HAP-1 (cell line): ENCODE measurements around the gene APOBEC3G.
A peak's percentile ranks its signal among the peaks of the same experiment; 100 is the strongest.
"Not testable (repeated sequence)": the region's sequence is repeated elsewhere in the genome, so short reads cannot be mapped to it uniquely, and the experiment has no call there.

ENCODE experiments used
- DNase-seq, 2 experiments: peaks; one replicate each; pipeline ENCODE4 v3.0.0-alpha.2; 2016 to 2020; ENCODE audit warnings: low spot score in 2 of 2
- H3K27me3 ChIP-seq: fragments of 250-450 bp; sonication (Bioruptor Pico); 2 replicates; pipeline ENCODE4 v1.5.1; 2020; ENCODE audit warnings: low read depth, mild to moderate bottlenecking, moderate library complexity
- H3K36me3 ChIP-seq: fragments of 250-450 bp; sonication (Bioruptor Pico); replicated peaks from 2 replicates; pipeline ENCODE4 v1.5.1; 2020; ENCODE audit warnings: mild to moderate bottlenecking
- H3K4me1 ChIP-seq: fragments of 250-450 bp; sonication (Bioruptor Pico); 2 replicates; pipeline ENCODE4 v1.5.1; 2020; ENCODE audit warnings: mild to moderate bottlenecking
- H3K4me3 ChIP-seq: fragments of 250-450 bp; sonication (Bioruptor Pico); 2 replicates; pipeline ENCODE4 v1.5.1; 2020; ENCODE audit warnings: mild to moderate bottlenecking, moderate library complexity
- H3K9me3 ChIP-seq: fragments of 250-450 bp; sonication (Bioruptor Pico); 2 replicates; pipeline ENCODE4 v1.5.1; 2020; ENCODE audit warnings: mild to moderate bottlenecking, moderate library complexity
- in situ Hi-C: fragments of 300-500 bp; cut with MboI; formaldehyde crosslinking; loops from 3 replicates; pipeline ENCODE4 v1.14.3; 2020; ENCODE audit warnings: low sequenced_read_pairs, inconsistent platforms, mixed read lengths

APOBEC3G gene

DNA sequence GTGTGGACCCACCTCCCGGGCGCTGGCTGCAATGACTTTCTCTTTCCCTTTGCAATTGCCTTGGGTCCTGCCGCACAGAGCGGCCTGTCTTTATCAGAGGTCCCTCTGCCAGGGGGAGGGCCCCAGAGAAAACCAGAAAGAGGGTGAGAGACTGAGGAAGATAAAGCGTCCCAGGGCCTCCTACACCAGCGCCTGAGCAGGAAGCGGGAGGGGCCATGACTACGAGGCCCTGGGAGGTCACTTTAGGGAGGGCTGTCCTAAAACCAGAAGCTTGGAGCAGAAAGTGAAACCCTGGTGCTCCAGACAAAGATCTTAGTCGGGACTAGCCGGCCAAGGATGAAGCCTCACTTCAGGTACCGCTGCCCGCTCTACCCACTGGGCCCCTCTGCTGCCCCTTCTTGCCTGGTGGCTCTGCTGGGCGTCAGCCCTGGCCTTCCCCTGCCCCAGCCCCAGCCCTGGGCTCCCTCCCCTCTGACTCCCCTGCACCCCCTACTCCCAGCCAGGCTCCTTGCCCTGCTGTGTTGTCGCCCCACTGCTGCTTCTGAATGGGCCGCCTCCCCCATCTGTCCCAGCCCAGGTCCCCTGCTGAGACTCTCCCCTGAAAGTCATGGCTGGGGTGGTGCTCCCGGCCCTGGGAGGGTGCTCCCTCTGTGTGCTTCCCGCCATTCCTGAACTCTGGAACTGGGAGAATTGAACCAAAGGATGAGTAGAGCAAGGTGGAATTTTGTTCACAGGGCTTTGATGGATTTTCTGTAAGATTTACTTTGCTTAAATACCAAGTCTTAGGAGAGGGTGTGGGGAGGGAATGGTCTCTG, at the start of gene APOBEC3G:
Gene APOBEC3G, plus strand, starts transcription at position 250 of the 815 bp plus-strand sequence. Its CDS starts 87 bp downstream, at position 337.
- peaks cover 20% of the 10 kb centered on the region for H3K4me1 ChIP-seq
- H3K27me3 ChIP-seq, H3K9me3 ChIP-seq, H3K4me3 ChIP-seq, H3K36me3 ChIP-seq, in situ Hi-C loops: not testable (repeated sequence)
- DNase-seq, result peak in 1 of 2 experiments; percentile 32

DNA sequence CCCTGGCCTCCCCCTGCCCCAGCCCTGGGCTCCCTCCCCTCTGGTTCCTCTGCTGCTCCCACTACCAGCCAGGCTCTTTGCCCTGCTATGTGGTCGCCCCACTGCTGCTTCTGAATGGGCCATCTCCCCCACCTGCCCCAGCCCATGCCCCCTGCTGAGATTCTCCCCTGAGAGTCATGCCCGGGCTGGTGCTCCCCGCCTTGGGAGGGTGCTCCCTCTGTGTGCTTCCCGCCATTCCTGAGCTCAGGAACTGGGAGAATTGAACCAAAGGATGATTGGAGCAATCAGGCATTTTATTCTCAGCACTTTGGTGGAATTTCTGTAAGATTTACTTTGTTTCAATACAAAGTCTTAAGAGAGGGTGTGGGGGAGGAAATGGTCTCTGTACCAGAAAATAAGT, 49.4 kb upstream of the APOBEC3G start:
- Histone ChIP-seq H3K36me3 (no peaks in the 10 kb centered on the region), H3K4me3 (no peak overlapping the region), H3K9me3 (no peaks in the 10 kb centered on the region), H3K4me1 (no peaks in the 10 kb centered on the region), H3K27me3 (no peaks in the 10 kb centered on the region)
- in situ Hi-C loops, result no loop called here
- DNase-seq, result no peak

- Histone ChIP-seq H3K9me3 (no peaks in the 10 kb centered on the region), H3K27me3 (no peaks in the 10 kb centered on the region), H3K4me3 (no peak overlapping the region), H3K36me3 (no peaks in the 10 kb centered on the region), H3K4me1 (no peaks in the 10 kb centered on the region)
- no peak for DNase-seq
- in situ Hi-C loops, result no loop called here
These were observed 48.8 kb upstream of the APOBEC3G start for GRCh38 chr22:39028281-39028680.

DNA sequence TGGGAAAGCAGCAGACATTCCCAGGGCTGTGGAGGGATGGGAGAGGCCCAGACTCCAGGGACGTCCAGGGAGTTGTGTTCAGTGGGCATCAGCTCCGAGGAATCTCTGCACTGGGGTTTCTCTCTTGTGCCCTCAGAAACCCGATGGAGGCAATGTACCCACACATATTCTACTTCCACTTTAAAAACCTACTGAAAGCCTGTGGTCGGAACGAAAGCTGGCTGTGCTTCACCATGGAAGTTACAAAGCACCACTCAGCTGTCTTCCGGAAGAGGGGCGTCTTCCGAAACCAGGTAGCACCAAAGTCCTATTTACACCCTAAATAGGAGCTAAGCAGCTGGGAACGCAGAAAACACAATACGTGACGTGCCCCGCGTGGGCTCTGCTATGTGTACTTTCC, 47.8 kb upstream of the APOBEC3G start:
- H3K36me3 ChIP-seq, result no peaks in the 10 kb centered on the region
- H3K4me1 ChIP-seq, result no peaks in the 10 kb centered on the region
- no peaks in the 10 kb centered on the region for H3K27me3 ChIP-seq
- in situ Hi-C loops, result no loop called here
- no peak for DNase-seq
- no peaks in the 10 kb centered on the region for H3K9me3 ChIP-seq
- no peak overlapping the region for H3K4me3 ChIP-seq

DNA sequence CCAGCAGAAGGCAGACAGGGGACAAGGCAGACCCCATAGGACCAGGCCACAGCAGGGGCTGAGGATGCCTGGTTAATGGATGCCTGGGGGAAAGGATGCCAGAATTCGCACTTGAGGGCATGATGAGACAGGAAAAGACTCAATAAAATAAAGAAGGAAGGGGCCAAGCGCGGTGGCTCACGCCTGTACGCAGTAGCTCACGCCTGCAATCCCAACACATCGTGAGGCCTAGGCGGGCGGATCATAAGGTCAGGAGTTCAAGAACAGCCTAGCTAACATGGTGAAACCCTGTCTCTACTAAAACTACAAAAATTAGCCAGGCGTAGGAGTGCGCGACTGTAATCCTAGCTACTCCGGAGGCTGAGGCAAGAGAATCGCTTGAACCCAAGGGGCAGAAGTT, 46.4 kb upstream of the APOBEC3G start:
- Histone ChIP-seq H3K4me3 (no peak overlapping the region), H3K4me1 (no peaks in the 10 kb centered on the region), H3K36me3 (no peaks in the 10 kb centered on the region), H3K27me3 (no peaks in the 10 kb centered on the region), H3K9me3 (no peaks in the 10 kb centered on the region)
- DNase-seq, result no peak
- in situ Hi-C loops, result no loop called here

- not testable (repeated sequence) for H3K4me1 ChIP-seq
These were observed 45.4 kb upstream of the APOBEC3G start for GRCh38 chr22:39031434-39032295.

DNA sequence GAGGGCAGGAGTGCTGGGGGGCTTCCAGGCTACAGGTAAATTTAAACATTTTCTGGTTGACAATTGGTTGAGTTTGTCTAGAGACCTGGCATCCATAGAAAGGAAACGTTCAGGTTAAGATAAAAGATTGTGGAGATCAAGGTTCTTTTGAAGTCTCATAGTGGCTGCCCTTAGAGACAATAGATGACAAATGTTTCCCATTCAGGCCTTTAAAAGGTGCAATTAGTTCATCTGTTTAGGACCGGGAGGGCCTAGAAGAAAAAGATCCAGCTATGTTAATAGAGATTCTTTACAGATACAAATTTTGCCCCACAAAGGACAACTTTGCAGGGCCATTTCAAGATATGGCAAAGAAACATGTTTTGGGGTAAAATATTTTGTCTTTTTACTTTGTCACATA, 40.0 kb upstream of the APOBEC3G start:
- H3K4me1 ChIP-seq, H3K4me3 ChIP-seq, H3K27me3 ChIP-seq, H3K9me3 ChIP-seq, in situ Hi-C loops, DNase-seq, H3K36me3 ChIP-seq: not testable (repeated sequence)

More at GRCh38 chr22:39031434-39032295, 45.4 kb upstream of the APOBEC3G start:
- H3K9me3 ChIP-seq, H3K4me3 ChIP-seq, H3K36me3 ChIP-seq, in situ Hi-C loops, DNase-seq, H3K27me3 ChIP-seq: not testable (repeated sequence)

DNA sequence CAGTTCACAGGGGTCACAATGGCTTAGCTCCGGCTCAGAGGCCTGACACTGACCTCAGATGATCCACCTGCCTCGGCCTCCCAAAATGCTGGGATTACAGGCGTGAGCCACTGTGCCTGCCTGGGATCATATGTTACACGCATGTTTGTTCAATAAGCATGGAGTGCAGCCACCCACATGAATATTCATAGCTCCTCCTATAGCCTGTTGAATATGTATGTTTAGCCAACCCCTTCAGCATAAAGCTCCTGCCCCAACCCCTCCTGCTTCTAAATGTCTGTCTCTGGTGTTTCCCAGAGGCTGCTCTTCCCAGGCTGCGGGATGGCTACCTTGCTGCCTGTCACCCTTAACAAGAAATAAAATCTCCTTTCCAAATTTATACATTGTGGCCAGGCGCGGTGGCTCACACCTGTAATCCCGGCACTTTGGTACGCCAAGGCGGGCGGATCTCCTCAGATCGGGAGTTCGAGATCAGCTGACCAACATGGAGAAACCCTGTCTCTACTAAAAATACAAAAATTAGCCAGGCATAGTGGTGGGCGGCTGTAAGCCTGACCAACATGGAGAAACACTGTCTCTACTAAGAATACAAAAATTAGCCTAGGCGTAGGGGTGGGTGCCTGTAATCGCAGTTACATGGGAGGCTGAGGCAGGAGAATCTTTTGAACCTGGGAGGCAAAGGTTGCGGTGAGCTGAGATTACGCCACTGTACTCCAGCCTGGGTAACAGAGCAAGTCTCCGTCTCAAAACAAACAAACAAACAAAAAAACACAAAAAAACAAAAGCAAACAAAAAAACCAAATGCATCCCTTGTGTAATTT, 37.6 kb upstream of the APOBEC3G start:
- no peaks in the 10 kb centered on the region for H3K9me3 ChIP-seq
- no peaks in the 10 kb centered on the region for H3K36me3 ChIP-seq
- H3K4me3 ChIP-seq, result no peak overlapping the region
- in situ Hi-C loops, result no loop called here
- H3K27me3 ChIP-seq, result no peaks in the 10 kb centered on the region
- H3K4me1 ChIP-seq, result peaks cover 7% of the 10 kb centered on the region
- DNase-seq, result no peak

- peak overlapping the region; percentile 34 for H3K4me3 ChIP-seq
- H3K27me3 ChIP-seq, in situ Hi-C loops, H3K9me3 ChIP-seq, H3K36me3 ChIP-seq, DNase-seq, H3K4me1 ChIP-seq: not testable (repeated sequence)
These were observed 36.9 kb upstream of the APOBEC3G start for GRCh38 chr22:39040155-39040537.

GRCh38 chr22:39040538-39041296, 36.4 kb upstream of the APOBEC3G start, which contains the start of gene APOBEC3F:
APOBEC3F (plus strand) TSS chr22:39040864; CDS start chr22:39040961, 97 bp downstream.
- H3K4me1 ChIP-seq, H3K36me3 ChIP-seq, H3K9me3 ChIP-seq, H3K27me3 ChIP-seq, in situ Hi-C loops: not testable (repeated sequence)
- peak within 1 kb of the TSS; percentile 34 for H3K4me3 ChIP-seq
- peak; percentile 28 to 79 for DNase-seq

DNA sequence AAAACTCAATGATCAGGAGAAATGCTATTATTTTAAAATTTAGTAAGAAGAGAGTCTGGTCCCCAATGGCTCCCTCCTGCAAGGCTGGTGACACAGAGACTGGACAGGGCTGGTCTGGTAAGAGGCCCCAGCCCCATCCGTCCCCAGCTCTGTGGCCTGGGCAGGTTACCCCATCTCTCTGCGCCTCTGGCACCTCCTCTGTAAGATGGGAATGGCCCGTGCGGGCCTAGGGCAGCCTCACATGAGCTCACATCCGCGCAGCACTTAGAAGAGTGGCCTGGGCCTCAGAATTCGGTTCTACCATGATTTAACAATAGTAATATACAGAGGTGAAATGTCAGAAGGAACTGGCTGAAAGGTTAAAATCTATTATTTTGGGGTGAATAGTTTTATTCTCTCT, 35.2 kb upstream of the APOBEC3G start:
- in situ Hi-C loops, result no loop called here
- Histone ChIP-seq H3K9me3 (no peaks in the 10 kb centered on the region), H3K4me3 (no peak overlapping the region), H3K4me1 (peaks cover 7% of the 10 kb centered on the region), H3K36me3 (no peaks in the 10 kb centered on the region), H3K27me3 (no peaks in the 10 kb centered on the region)
- no peak for DNase-seq

GRCh38 chr22:39043063-39043462, 34.0 kb upstream of the APOBEC3G start:
- in situ Hi-C loops, H3K4me1 ChIP-seq, H3K36me3 ChIP-seq, H3K9me3 ChIP-seq, H3K4me3 ChIP-seq, H3K27me3 ChIP-seq, DNase-seq: not testable (repeated sequence)

DNA sequence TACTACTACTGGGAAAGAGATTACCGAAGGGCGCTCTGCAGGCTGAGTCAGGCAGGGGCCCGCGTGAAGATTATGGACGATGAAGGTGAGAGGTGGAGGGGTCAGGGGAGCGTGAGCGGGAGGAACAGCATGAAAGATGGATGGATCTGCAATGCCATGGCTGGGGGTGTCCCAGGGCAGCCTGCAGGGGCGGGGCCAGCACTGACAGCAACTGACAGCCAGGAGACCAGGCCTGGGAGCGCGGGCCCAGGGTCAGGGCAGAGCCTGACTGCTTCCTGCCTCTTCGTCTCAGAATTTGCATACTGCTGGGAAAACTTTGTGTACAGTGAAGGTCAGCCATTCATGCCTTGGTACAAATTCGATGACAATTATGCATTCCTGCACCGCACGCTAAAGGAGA, 31.9 kb upstream of the APOBEC3G start:
- in situ Hi-C loops, DNase-seq, H3K4me3 ChIP-seq, H3K9me3 ChIP-seq, H3K36me3 ChIP-seq, H3K27me3 ChIP-seq, H3K4me1 ChIP-seq: not testable (repeated sequence)
